HS-5 (cell line): ENCODE results near the gene LUZP1.

Source experiments
- DNase-seq: peaks from one replicate; pipeline ENCODE4 v3.0.0-alpha.2; 2012; ENCODE audit warnings: low read depth

LUZP1 gene

DNA sequence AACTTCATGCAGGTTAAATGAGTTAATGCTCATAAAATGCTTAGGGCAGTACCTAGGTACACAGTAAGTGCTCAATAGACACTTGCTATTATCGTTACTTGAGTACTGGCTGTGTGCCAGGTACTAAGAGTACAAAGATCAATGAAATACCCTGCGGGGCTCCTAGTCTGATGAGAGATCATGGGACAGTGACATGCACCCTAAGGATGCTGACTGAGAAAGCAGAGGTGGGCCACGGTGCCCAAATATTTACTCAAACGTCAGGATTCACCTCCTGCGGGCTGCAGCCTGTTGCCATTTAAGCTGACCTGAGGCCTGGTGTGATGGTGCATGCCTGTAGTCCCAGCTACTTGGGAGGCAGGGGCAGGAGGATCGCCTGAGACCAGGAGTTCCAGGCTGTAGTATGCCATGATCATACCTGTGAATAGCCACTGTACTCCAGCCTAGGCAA lies 19.8 kb upstream of the LUZP1 start:
- no peak for DNase-seq

DNA sequence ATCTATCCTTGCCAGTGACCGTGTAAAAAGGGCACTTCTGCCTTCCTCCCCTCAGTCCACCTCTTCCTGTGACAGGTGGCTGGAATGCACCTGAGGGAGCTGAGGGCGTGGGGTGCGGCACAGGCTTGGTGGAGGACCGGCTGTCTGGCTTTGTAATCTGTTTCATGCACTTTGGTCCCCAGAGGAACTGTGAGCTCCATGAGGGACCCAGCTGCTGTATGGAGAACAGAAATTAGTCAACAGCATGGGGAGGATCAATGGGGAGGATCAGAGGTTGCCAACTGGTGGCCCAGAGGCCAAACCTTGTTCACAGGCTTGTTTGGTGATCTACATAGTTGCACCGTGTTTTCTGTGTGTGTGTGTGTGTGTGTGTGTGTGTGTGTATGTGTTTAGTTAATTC lies 19.0 kb upstream of the LUZP1 start:
- no peak for DNase-seq

- DNase-seq, result no peak
Observed at GRCh38 chr1:23185381-23185780, 16.7 kb upstream of the LUZP1 start.

GRCh38 chr1:23184212-23184934 lies 15.7 kb upstream of the LUZP1 start:
- DNase-seq, result no peak

GRCh38 chr1:23179862-23180261 lies 11.2 kb upstream of the LUZP1 start:
- DNase-seq, result no peak

- no peak for DNase-seq
Observed at GRCh38 chr1:23178950-23179349, 10.3 kb upstream of the LUZP1 start.

GRCh38 chr1:23178414-23178813 lies 9.8 kb upstream of the LUZP1 start:
- DNase-seq, result no peak

DNA sequence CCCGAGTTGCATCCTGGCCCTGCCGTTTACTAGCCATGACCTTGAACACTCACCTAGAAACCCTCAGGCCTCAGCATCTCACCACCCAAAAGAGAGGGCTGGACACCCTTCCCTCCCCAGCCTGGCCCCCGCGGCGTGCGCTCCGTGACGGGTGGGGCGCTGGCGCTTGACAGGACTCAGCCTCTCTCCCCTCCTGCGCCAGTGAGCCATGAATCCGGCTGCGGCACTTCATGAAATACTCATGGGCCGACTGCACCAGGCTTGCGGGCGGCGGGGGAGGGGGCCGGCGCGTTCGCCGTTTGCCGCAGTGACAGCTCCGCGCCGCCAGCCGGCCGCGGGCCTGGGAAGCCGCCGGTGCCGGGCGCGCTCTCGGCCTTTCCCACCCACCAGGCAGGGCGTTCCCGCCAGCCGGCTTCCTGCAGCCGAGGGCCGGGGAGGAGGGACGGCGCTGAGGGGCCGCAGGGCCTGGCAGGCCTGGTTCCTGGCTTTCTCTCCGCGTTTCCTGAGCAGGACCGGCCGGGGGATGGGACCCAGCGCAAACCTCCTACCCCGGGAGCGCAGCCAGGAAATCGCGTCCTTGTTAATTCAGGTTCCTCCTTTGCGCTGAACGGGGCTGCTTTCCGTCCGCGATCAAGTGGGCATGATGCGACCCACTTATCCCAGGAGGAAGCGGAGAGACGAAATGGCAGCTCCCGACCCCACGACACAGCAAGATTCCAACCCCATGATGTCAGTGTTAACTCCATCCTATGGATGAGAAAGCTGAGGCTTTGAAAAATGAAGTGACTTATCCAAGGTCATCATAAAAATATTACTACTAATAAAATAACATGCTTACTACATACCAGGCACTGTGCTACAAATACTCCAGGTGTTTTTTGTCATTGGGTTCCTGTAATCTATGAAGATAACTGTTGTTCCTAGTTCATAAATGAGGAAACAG lies 9.1 kb upstream of the LUZP1 start:
- DNase-seq, result no peak

GRCh38 chr1:23177031-23177430 lies 8.4 kb upstream of the LUZP1 start:
- no peak for DNase-seq

- DNase-seq, result no peak
Observed at GRCh38 chr1:23174426-23175110, 5.9 kb upstream of the LUZP1 start.

DNA sequence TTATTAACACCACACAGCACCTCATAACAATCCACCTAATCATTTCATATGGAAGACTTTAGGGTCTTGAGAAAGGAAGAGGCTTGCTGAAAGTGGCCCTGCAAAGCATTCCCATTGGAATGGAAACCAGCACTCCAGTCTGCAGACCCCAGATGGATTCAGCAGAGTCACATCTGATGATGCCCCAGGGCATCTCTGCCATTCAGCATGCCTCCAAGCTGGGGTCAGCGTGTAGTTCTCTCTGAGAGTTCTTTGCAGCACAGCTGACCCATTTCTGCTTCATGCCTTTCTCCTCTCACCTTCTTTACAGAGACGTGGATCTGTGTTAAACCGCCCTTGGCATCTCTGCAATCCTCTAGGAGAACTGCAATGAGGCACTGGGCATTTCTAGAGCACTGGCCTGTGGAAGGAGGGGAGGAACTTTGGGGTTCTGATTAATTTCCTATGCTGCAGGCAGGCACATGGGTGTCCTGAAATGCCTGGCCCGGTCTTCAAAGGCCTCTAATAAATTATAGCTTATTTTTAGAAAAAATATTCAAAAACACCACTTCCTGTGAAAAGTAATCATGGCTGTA lies 2.6 kb upstream of the LUZP1 start:
- no peak for DNase-seq

DNA sequence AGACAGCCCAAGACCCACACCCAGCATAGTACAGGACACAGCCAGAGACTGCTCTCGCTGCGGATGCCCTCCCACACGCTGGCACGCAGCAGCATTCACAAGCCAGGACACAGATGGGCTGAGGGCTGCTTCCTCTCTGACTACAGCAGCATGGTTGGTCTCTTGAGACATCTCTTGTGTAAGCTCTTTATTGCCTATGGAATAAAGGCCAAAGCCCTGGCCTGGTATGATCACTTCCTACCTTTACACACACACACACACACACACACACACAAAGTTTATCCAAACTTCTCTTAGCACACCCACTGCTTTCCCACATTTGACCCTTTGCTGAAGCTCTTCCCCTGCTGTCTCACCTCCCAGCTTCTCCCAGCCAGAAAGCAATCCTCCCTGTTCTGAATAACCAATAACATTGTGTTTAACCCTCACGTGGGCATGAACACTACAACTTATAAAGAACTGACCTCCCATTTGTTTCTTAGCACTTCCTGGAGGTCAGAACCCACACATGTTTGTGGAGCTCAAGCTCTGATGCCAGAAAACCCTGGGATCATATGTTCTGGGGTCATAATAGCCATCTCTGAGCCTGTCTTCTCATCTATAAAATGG lies 1.2 kb upstream of the LUZP1 start:
- no peak for DNase-seq

GRCh38 chr1:23169195-23169575 lies 529 bp upstream of the LUZP1 start:
- no peak for DNase-seq

- DNase-seq, result no peak
Observed at GRCh38 chr1:23168079-23168444, 594 bp downstream of the LUZP1 start.

GRCh38 chr1:23167353-23168078 lies 1.1 kb downstream of the LUZP1 start:
- peak; percentile 31 for DNase-seq

GRCh38 chr1:23166854-23167253 lies 1.8 kb downstream of the LUZP1 start:
- DNase-seq, result no peak

DNA sequence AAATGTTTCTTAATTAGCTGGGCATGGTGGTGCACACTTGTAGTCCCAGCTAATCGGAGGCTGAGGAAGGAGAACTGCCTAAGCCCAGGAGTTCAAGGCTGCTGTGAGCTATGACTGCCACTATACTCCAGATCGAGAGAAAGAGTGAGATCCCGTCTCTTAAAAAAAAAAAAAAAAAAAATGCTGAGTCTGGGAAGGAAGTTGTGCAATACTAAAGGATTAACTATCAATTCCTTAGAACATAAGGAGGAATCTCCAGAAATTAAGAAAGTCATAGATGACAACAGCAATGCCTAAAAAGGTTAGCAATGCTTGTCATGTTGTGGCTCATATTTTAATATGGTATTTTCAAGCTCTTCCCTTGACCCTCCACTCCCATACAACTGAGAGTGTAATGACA lies 5.3 kb downstream of the LUZP1 start:
- no peak for DNase-seq

DNA sequence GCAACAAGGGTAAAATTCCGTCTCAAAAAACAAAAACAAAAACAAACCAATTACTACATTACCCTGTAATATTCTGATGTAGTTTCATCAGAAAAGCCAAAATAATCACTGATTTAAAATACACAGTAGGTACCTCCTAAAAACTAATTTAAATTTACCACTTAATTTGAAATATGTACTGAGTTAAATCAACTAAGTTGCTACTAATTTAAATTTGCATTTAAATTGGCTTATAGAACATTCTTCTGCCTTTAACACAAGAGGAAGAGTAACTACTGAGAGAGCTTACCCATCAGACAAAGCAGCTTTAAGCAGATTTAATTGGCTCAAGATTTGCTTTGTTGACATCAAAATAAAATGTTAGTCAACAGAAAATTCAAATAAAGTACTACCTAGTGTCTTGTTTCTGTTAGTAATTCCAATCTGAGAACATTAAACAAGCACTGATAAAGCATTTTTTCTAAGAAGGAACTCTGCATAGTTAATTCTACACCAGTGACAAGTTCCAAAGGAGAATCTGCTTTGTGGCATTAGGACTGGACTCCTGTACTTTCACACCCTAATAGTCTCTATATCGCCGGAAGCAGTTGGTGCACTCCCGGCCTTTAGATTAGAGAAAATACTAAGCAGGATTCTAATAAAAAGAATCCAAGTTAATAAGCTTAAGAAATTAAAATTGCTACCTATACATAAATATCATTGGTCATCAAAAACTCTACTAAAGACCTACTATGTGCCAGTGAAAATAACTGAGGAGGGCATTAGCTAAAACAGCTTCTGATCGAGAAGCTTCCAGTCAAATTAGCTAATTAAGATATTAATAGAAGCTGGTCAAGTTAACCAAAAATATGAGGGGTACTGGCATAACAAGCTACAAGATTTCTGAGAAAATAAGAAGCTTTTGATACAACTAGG lies 8.4 kb downstream of the LUZP1 start:
- DNase-seq, result no peak

DNA sequence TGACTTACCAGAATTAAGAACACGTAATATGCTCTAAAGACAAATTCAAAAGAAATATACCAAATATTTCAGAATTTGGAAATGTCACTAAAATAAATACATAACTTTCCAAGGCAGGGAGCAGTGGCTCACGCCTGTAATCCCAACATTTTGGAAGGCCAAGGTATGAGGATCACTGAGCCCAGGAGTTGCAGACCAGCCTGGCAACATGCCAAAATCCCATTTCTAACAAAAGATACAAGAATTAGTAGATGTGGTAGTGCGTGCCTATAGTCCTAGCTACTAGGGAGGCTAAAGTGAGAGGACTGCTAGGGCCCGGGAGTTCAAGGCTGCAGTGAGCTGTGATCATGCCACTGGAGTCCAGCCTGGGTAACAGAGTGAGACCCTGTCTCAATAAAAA lies 11.7 kb downstream of the LUZP1 start:
- DNase-seq, result no peak
